HG03432 (cell line): ENCODE measurements around the gene CHCHD3.

Source experiments
- ATAC-seq: cut with Tn5 transposase; IDR thresholded peaks from one replicate; pipeline ENCODE4 v1.9.1; 2021; ENCODE audit warnings: mild to moderate bottlenecking, moderate library complexity; ENCODE audit not compliant: unreplicated experiment

The CHCHD3 gene

DNA sequence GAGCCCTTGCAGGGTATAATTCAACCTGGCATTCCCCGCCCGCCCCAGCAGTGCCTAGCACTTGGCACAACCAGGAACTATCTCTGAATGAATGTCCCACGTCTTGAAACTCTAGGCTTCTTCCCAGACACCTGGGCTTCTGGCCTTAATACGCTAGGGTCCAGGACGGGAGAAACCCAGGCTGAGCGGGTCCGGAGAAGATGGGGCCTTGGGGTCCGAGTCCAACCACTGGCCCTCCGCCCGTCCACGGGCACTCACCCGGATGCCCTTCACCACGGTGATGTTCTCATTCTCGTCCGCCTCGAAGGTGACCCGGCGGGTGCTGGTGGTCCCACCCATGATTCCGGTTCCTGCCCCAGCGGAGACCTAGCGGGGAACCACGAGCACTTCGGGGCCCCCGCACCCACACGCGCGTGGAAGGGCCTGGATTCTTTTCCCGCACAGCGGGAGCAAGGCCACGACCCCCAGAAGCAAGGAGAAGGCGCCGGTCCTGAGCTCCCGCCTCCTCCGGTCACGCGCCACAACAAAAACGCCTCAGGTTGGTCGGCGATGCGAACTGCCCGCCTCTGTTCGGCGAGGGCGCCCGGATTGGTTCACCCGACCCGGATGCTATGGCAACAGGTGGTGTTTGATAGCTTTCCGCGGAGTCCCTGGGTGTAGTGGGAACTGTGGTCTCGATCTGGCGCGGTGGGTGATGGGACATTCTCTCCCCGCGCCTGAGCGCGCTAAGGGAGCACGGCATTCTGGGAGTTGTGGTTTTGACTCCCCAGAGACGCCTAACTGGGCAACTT, at the start of gene CHCHD3:
Gene CHCHD3, minus strand, starts transcription at position 492 of the 791 bp plus-strand sequence. Its CDS starts 153 bp downstream, at position 339.
- ATAC-seq: peak; percentile 99

DNA sequence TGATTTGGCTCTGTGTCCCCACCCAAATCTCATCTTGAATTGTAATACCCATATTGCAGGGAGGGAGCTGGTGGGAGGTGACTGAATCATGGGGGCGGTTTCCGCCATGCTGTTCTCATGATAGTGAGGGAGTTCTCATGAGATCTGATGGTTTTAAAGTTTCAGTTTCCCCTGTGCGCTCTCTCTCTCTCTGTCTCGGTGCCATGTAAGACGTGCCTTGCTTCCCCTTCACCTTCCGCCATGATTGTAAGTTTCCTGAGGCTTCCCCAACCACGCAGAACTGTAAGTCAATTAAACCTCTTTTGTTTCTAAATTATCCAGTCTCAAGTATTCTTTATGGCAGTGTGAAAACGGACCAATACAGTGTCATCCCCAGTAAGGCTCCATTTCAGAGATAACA, 48.3 kb upstream of the CHCHD3 start:
- ATAC-seq: no peak

DNA sequence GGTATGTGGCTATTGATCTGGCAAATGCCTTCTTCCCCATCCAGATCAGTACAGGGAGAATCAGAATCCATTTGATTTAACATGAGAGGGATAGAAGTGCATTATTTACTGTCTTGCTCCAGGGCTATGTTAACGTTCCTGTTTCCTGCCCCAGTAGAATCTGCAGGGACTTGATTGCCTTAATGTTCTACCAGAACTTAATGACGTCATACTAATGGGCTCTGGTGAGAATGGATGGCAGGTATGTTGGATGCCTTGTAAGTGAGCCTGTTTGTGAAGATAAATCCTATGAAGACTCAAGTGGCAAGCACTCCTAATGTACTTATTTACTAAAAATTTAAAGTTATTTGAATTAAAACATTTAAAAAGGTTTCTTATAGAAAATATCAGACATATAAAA, 44.5 kb upstream of the CHCHD3 start:
- ATAC-seq: no peak

DNA sequence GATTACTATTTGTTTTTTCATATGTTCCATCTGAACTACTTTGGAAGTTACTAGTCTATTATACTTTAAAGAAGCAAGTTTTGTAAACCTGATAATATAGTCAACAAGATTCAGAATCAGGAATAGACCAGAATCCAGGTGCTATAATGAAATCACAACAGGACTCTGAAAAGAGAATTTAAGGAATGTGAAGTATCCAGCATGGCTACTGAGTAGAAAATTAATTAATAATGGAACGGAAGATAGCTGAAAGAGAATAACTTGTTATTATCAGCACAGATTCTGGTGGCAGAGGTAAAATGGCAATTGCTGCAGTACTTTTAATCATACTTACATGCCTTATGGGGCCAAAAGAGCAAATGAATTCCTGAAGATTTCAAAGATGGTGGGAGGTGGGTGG, 43.1 kb upstream of the CHCHD3 start:
- no peak for ATAC-seq

DNA sequence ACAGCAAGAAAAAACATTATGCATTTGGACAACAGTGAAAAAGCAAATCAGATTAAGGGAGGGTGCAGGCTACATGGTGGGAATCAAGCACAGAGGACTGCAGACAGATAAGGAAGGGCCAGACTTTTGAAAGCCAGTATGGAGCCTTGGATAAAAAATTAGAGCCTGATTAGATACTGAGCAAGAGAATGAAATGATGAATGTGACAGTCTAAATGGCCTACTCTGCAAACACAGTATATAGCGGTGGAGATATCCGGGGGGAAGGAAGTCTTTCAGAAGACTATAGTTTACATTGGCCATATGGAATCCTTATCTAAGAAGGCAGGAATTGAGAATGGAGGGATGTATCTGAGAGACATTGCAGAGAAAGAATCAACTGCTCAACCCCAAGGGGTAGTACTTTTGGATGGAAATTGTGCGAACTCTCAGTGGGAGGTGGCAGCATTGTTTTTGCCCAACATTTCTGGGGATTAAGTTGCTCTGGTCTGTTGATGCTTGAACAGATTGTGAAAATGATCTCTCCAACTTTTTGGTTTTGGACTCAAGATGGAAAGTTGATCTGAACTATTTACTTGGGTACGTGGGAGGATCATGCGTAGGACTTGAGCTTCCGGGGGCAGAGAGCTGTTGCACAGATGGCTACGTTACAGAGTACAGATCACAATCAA, 39.4 kb upstream of the CHCHD3 start:
- no peak for ATAC-seq

DNA sequence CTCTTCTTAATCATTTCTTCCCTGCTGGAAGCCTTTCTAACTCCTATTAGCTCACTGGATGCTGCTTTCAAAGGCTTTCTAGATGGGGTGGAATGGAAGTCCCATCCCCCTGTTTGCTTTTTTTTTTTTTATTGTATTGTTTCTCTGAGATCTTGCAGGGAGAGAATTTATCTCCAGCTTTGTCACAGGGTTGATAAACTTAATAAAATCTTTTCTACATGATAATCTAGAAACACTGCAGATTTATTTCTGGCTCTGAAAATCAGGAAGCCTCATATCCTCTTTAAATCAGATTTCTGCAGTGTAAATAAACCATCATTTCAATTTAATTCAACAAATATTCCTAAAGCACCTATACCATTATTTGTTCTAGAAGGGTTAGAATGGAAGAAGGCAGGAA, 37.2 kb upstream of the CHCHD3 start:
- no peak for ATAC-seq

DNA sequence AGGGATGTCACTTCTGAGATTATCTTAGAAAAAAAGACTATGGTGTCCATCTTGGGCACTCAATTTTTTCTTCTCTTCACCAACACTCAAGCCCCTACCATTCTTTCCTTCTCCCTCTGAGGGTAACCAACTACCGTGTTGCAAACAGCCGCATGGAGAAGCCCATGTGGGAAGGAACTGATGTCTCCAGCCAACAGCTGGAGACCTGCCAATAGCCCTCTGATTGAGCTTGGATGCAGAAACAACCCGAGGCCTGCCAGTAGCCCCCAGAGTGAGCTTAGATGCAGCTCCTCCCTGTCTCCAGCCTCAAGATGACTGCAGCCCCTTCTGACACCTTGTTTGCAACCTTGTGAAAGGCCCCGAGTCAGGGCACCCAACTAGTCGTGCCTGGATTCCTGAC, 36.4 kb upstream of the CHCHD3 start:
- no peak for ATAC-seq

DNA sequence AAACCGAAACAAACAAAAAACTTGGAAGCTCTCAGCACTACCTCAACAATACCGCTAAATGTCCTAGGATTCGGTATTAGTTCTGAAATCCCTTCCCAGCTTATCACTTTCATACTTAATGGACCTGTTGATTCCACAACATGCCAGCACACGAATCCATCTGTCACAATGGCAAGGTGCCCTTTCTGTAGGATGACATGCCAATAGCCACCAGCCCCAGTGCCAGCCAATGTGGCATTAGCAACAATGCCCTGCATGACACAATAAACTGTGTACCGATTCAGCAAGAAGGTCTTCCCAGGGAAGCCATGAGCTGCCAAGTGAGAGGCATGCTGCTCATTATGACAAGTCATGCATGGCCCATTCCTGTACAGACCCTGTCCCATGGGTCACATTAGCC, 35.6 kb upstream of the CHCHD3 start:
- no peak for ATAC-seq

DNA sequence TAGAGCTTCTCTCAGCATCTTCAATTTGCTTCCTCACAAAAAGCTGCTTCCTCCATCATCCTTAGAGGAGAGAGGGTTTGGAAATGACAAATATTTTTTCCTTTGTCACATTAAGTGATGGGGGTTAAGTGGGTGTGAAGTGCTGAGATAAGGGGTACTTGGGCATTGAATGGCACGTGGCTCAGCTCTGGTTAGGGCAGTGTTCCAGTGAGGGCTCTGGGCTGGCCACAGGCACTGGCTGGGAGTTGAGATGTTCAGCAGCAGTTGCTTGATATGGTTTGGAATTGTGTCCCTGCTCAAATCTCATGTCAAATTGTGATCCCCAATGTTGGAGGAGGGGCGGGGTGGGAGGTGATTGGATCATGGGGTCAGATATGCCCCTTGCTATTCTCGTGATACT, 33.7 kb upstream of the CHCHD3 start:
- no peak for ATAC-seq

DNA sequence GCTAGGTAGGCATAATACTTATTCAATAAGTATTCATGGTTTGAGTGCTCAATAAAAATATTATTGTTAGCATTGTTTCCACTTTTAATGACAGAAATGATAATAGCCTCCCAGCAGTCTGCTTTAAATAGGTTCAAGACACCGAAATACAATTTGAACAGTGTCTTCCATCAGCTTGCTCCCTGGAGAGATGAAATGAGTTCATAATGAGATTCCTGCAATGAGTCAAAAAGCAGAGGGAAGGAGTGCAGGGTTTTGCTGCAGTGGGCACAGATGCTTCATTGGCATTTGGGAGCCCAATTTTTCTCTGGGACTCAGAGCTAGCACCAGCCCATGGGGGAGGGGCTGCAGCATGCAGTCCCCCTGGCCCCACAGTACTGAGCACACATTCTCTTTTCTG, 32.6 kb upstream of the CHCHD3 start:
- ATAC-seq: no peak

DNA sequence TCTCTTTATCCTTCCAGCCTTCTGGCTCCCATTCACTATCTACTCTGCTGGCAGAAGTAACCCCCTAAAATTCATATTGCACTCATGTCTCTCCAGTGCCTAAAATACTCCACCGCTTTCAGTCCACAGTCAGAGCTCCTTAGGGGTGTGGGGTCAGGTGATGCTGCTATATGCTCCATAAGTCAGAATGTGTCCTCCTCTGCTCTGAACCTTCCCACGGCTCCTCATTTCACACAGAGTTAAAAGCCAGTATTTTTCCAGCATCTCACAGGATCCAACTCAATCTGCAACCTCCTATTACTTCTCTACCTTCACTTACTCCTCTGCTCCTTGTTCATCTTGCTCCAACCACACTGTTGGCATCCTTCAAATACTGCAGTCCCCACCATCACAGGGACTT, 31.1 kb upstream of the CHCHD3 start:
- no peak for ATAC-seq

DNA sequence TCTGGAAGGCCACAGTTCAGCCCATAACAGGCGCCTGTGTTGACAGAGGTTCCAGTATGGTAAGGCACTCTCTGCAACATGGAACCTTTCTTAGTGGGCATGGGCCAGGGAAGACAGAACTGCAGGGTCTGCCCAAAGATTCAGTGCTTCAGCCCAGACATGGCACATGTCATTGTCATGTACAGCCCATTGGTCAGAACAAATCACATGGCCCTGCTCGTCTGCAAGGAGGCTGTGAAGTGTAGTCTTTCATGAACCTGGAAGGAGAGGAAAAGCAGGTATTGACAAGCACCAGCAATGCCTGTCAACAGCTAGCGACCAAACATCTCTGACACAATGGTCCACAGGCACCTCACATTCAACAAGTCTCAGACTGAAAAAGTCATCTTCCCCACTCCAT, 30.4 kb upstream of the CHCHD3 start:
- ATAC-seq: no peak

DNA sequence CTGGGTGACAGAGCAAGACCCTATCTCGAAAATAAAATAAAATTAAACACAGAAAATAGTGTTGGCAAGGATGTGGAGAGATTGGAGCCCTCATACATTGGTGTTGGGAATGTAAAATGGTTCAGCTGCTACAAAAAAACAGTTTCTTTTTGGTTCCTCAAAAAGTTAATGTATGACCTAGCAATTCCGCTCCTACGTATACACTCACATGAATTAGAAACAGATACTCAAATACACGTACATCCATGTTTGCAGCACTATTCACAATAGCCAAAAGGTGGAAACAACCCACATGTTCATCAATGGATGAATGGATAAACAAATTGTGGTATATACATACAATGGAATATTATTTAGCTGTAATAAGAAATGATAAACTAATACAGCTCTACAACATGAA, 28.4 kb upstream of the CHCHD3 start:
- no peak for ATAC-seq

DNA sequence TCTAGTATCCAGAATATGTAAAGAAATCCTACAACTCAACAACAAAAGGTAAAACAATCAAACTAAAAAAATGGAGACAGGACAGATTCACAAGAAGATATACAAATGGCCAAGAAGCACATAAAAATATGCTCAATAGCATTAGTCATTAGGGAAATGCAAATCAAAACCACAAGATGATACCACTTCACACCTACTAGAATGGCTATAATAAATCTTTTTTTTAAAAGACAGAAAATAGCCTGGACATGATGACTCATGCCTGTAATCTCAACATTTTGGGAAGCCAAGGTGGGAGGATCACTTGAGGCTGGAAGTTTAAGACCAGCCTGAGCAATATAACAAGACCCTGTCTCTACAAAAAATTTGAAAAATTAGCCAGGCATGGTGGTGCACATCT, 27.9 kb upstream of the CHCHD3 start:
- ATAC-seq: no peak

DNA sequence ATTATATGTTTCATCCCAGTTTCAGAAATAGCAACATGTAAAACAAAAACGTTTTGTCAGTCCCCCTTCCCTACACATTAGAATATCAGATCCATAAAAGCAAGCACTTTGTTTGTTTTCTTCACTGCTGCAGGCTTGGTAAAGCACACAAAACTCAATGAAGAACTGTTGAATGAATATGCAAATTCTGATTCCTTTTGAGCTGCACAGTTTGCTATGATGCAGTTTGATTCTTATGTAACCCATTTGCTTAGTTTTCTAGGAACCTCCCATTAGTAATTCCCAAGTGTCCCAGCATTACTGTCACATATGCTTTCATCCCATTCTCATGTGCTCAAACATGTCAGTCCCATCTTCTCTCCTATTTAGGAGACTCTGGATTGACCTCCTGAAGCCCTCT, 26.1 kb upstream of the CHCHD3 start:
- ATAC-seq: no peak

DNA sequence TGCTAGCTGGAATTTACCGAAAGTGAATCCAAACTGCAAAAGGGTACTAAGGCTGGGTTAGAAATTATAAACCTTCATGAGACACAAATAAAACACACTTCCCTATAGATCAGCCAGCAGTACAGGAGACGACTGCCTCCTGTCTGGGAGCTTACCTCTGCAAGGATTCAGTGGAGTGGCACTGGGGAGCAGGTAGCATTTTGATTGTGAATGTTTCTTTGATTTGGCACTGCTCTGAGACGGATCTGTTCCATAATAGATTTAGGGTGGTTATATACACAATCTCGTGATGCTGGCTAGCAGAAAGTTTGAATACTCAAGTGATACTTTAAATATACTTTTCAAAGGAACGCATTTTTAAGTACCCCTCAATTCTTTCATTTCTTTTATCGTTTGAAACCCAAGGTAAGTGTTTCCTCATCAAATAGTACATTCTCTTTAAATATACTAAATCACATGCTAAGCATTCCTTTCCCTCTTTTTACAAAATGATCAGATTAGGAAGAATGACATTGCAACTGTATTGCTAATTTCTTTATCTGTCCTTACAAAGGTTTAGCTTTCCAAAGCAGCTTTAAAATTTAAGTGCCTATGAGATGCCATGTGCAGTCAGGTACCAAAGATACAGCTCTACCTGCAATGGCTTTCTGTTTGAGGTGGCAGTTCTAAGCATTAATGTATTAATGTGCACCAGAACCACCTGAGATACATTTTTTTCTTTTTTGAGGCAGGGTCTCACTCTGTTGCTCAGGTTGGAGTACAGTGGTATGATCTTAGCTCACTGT, 20.6 kb upstream of the CHCHD3 start:
- no peak for ATAC-seq

DNA sequence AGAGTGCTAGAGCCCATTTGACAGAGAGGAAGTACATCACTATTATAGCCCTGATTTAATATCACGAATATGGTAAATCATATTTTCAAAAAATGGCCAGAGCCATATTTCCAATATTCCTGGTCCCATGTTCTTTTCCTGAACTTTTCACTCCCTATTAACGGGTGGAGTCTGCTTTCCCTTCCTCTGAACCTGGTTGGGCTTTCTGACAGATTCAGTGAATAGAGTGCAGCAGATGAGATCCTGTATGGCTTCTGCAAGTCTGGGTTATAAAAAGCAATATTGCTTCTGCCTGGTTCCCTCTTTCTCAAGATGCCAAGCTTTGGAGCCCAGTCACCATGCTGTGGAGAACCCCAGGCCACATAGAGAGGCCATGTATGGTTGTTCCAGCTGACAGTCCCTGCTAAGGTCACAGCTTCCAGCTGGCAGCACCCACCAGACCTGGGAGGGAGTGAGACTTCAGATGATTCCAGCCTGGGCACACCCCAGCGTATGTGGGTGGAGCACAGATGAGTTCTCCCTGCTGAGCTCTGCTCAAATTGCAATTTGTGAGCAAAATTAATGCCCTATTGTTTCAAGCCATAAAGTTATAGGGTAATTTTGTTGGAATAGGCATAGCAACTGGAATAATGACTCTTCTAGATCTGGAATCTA, 17.9 kb upstream of the CHCHD3 start:
- ATAC-seq: no peak

DNA sequence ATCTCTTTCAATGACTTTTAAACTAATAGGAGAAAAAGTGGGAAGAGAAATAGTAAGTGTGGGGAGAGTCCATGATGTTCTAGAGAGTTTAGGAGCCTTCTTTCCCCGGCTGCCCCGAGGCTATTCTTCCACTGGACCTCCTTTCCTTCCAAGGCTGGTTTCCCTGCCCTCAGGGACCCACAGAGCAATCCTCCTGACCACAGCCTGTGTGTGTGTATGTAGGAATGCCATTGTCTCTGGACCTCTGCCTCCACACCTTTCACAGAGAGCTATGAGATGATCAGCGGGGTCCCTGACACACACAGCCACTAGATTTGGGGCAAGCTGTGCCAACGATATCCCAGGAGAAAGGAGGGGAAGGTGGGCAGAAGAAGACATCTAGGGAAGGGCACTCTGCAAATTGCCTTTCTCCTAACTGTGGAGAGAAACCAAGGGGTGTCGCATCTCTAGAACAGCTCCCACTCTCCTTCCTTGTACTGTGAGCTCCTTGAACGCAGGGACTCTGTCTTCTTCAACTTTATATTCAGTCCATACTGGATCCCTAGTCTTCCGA, 13.3 kb upstream of the CHCHD3 start:
- ATAC-seq: no peak

DNA sequence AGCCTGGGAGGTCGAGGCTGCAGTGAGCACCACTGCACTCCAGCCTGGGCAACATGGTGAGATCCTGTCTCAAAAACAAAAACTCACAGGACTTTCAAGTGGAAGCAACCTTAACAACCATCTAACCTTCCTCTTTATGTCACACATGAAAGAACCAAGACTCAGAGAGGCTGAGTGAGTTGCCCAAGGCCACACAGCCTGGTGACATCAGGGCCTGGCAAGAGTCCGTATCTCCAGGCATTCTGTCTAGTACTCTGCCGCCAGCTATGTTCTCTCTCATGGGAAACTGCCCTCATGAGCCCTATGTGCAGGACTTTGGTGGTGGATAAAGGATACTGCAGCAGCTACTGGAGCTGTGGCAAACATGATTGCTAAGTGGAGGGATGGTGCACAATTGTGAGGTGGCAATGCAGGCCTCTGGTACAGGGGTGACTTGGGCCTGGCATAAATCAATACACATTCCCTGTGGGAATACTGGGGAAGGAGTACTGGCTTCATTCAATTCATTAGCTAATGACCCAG, 10.1 kb upstream of the CHCHD3 start:
- no peak for ATAC-seq

DNA sequence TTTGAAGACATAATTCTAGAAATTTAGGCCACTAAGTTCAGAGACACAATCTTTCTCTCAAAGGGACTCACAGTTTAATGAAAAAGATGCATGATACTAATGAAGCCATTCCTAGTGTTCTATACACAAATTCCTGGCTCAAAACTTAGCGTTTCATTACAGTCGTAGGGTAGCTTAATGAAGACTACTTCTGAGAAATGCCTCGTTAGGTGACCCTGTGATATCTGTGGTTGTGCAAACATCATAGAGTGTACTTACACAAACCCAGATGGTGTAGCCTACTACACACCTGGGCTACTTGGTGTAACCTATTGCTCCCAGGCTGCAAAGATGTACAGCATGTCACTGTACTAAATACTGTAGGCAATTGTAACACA, 488 bp upstream of the CHCHD3 start:
- no peak for ATAC-seq

DNA sequence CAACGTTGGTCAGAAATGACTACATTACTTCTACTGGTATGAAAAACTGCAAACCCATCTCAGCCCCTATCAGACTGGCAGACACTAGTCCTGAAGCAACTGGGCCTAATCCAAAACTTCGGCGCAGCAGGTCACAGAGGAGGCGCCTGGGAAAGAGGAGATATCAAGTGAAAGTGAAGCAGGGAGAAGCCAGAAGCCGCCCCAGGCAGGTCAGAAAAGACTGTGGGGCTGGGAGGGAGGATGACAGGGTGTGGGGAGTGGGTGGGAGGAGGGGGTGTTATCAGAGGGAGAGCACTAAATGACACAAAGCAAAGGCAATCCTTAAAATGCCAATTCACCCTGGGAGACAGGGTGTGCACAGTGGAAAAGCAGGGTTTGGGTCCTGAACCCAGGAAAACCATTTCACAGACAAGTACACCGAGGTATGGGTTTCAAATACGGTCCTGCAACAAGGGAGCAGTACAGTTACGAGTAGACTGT, 731 bp downstream of the CHCHD3 start:
- no peak for ATAC-seq
